K562 (cell line): ENCODE results near the gene DNAH17. TPM values are rescaled to one million over a fixed set of nuclear protein-coding genes. Genes with fewer than 3 reads are reported as not detected.

Experiments used
- KLF16 ChIP-seq: IDR thresholded peaks from 2 replicates; pipeline ENCODE4 v1.6.1; 2016; ENCODE audit warnings: antibody characterized with exemption
- MAFK ChIP-seq: IDR thresholded peaks from 2 replicates; pipeline ENCODE4 v1.6.1; 2011; ENCODE audit warnings: low read length, improper control_type of control experiment
- NRF1 ChIP-seq, 2 experiments: fragments of 450-650 bp; IDR thresholded peaks in 1 of 2; conservative IDR thresholded peaks in 1 of 2; 2 replicates each; pipeline ENCODE4 v1.6.1; 2014; ENCODE audit warnings: mild to moderate bottlenecking in 2 of 2
- POLR2A ChIP-seq: fragments of 450-650 bp; conservative IDR thresholded peaks from 2 replicates; pipeline ENCODE4 v1.6.1; 2016
- SP1 ChIP-seq: sonication (generic); formaldehyde crosslinking; IDR thresholded peaks from 2 replicates; pipeline ENCODE4 v1.8.1; 2022; ENCODE audit warnings: mild to moderate bottlenecking, missing genetic modification reagents
- TAF9B ChIP-seq: fragments of 450-650 bp; IDR thresholded peaks from 2 replicates; pipeline ENCODE4 v1.6.1; 2018; ENCODE audit warnings: mild to moderate bottlenecking; ENCODE audit not compliant: partially characterized antibody
- ZNF274 ChIP-seq: IDR thresholded peaks from 2 replicates; pipeline ENCODE4 v1.6.1; 2011; ENCODE audit warnings: low read depth, mild to moderate bottlenecking, low read length, moderate library complexity, borderline replicate concordance
- ZNF561 ChIP-seq: fragments of 450-650 bp; formaldehyde crosslinking; conservative IDR thresholded peaks from 2 replicates; pipeline ENCODE4 v1.4.0; 2020; ENCODE audit warnings: mild to moderate bottlenecking, moderate library complexity
- polyA plus RNA-seq, 8 experiments: library from polyadenylated mRNA; depleted of rRNA in 4 of 8; stranded (reverse) in 5 of 8; unstranded in 3 of 8; fragments of >200 nt; fragmentation: Nextera tagmentation in 2 of 8; fragmentation: Illumina TruSeq in 1 of 8; extraction: Ambion mirVana in 2 of 8; extraction: Trizol in 1 of 8; gene quantifications; 2 replicates each; pipeline versions ENCODE4 v1.2.1 to v1.2.3, GENCODE V29; 2011 to 2014; ENCODE audit warnings: inconsistent platforms in 1 of 8, missing spikeins in 1 of 8
- total RNA-seq, 7 experiments: library from RNA; depleted of rRNA in 6 of 7; stranded (reverse); fragments of >200 nt in 6 of 7; fragmentation: Illumina TruSeq in 2 of 7; extraction: Trizol in 2 of 7; gene quantifications; 2 replicates each; pipeline versions ENCODE4 v1.2.1 to v1.2.3, GENCODE V29; 2011 to 2021; ENCODE audit warnings: low replicate concordance in 1 of 7
- TF ChIP-seq, protein P1 (sequence below): fragments of 450-650 bp; IDR thresholded peaks from 2 replicates; pipeline ENCODE4 v1.6.1; 2016; ENCODE audit warnings: borderline replicate concordance
- TF ChIP-seq, protein P2 (sequence below): IDR thresholded peaks from 2 replicates; pipeline ENCODE4 v1.6.1; 2016; ENCODE audit warnings: missing genetic modification characterization, missing compliant biosample characterization
- TF ChIP-seq, protein P3 (sequence below), 2 experiments: fragments of 450-650 bp; formaldehyde crosslinking in 1 of 2; IDR thresholded peaks; 2 replicates each; pipeline versions ENCODE4 v1.4.0 to v1.6.1; 2014 to 2020; ENCODE audit warnings: mild to moderate bottlenecking in 2 of 2, borderline replicate concordance in 1 of 2, low read depth in 1 of 2
- TF ChIP-seq, protein P4 (sequence below): fragments of 450-650 bp; IDR thresholded peaks from 2 replicates; pipeline ENCODE4 v1.6.1; 2016; ENCODE audit warnings: mild to moderate bottlenecking

Gene DNAH17
- total and polyA plus RNA-seq, 9 of the 15 experiments (the other 6 are each of a cell fraction or from before 2014, with no cell fraction given): under 0.01 to 0.06 (median 0.03) TPM; not detected in 5

DNA sequence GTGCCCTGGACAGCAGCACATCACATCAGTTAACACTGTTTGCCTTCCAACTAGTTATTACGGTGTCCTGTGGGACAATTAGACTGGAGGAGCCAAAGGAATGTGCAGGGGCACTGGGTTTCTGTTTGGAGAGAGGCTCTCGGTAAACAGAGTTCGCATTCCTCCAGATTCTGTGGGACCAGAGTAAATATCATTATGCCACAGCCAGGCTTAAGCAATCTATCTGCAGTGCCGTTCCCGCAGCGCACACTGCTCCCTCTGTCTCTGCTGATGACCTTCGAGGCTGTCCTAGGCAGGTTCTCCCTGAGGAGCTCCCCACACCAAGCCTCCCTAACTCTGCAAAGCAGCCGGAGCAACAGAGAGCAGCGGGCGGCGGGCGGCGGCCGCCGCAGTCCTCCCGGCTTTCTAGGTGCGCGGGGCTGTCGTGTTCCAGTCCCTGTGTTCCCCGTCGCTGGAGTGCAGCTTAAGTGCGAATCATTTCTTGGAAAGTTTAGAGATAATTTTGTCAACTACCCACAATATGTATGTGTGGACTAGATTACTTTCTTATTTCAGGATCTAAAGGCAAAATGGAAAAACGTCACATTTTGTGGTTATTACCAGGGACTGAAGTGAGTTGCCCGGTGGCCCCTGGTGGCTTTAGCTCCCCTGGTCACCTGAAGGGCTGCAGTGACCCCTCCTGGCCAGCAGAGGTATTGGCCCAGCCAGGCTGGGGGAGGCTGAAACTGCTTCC is 155.5 kb downstream of the DNAH17 start (continued):
- TF ChIP-seq, protein P1, sequence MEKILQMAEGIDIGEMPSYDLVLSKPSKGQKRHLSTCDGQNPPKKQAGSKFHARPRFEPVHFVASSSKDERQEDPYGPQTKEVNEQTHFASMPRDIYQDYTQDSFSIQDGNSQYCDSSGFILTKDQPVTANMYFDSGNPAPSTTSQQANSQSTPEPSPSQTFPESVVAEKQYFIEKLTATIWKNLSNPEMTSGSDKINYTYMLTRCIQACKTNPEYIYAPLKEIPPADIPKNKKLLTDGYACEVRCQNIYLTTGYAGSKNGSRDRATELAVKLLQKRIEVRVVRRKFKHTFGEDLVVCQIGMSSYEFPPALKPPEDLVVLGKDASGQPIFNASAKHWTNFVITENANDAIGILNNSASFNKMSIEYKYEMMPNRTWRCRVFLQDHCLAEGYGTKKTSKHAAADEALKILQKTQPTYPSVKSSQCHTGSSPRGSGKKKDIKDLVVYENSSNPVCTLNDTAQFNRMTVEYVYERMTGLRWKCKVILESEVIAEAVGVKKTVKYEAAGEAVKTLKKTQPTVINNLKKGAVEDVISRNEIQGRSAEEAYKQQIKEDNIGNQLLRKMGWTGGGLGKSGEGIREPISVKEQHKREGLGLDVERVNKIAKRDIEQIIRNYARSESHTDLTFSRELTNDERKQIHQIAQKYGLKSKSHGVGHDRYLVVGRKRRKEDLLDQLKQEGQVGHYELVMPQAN: no peak
- TF ChIP-seq TAF9B (no peak), ZNF561 (no peak), MAFK (0 out of 2 replicates have a peak, but pooled peaks have one; percentile 37), NRF1 (conservative IDR thresholded peaks at IDR 0.05 in 1 of 2, IDR thresholded peaks at IDR 0.05 in 1 of 2) (peak; percentile 56 to 62), POLR2A (no peak), ZNF274 (no peak), KLF16 (0 out of 2 replicates have a peak, but pooled peaks have one; percentile 37), SP1 (CRISPR knock-in tag) (peak; percentile 25; the same call in 1 of the 2 replicates)
- TF ChIP-seq, protein P2, sequence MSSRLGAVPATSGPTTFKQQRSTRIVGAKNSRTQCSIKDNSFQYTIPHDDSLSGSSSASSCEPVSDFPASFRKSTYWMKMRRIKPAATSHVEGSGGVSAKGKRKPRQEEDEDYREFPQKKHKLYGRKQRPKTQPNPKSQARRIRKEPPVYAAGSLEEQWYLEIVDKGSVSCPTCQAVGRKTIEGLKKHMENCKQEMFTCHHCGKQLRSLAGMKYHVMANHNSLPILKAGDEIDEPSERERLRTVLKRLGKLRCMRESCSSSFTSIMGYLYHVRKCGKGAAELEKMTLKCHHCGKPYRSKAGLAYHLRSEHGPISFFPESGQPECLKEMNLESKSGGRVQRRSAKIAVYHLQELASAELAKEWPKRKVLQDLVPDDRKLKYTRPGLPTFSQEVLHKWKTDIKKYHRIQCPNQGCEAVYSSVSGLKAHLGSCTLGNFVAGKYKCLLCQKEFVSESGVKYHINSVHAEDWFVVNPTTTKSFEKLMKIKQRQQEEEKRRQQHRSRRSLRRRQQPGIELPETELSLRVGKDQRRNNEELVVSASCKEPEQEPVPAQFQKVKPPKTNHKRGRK (tag): no peak
- TF ChIP-seq, protein P3, sequence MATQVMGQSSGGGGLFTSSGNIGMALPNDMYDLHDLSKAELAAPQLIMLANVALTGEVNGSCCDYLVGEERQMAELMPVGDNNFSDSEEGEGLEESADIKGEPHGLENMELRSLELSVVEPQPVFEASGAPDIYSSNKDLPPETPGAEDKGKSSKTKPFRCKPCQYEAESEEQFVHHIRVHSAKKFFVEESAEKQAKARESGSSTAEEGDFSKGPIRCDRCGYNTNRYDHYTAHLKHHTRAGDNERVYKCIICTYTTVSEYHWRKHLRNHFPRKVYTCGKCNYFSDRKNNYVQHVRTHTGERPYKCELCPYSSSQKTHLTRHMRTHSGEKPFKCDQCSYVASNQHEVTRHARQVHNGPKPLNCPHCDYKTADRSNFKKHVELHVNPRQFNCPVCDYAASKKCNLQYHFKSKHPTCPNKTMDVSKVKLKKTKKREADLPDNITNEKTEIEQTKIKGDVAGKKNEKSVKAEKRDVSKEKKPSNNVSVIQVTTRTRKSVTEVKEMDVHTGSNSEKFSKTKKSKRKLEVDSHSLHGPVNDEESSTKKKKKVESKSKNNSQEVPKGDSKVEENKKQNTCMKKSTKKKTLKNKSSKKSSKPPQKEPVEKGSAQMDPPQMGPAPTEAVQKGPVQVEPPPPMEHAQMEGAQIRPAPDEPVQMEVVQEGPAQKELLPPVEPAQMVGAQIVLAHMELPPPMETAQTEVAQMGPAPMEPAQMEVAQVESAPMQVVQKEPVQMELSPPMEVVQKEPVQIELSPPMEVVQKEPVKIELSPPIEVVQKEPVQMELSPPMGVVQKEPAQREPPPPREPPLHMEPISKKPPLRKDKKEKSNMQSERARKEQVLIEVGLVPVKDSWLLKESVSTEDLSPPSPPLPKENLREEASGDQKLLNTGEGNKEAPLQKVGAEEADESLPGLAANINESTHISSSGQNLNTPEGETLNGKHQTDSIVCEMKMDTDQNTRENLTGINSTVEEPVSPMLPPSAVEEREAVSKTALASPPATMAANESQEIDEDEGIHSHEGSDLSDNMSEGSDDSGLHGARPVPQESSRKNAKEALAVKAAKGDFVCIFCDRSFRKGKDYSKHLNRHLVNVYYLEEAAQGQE (IDR thresholded peaks at IDR 0.05; ENCODE audit: borderline replicate concordance): peak; percentile 90
- TF ChIP-seq, protein P3 (CRISPR knock-in tag; IDR thresholded peaks at IDR 0.05; ENCODE audit: low read depth): no peak
- TF ChIP-seq, protein P4, sequence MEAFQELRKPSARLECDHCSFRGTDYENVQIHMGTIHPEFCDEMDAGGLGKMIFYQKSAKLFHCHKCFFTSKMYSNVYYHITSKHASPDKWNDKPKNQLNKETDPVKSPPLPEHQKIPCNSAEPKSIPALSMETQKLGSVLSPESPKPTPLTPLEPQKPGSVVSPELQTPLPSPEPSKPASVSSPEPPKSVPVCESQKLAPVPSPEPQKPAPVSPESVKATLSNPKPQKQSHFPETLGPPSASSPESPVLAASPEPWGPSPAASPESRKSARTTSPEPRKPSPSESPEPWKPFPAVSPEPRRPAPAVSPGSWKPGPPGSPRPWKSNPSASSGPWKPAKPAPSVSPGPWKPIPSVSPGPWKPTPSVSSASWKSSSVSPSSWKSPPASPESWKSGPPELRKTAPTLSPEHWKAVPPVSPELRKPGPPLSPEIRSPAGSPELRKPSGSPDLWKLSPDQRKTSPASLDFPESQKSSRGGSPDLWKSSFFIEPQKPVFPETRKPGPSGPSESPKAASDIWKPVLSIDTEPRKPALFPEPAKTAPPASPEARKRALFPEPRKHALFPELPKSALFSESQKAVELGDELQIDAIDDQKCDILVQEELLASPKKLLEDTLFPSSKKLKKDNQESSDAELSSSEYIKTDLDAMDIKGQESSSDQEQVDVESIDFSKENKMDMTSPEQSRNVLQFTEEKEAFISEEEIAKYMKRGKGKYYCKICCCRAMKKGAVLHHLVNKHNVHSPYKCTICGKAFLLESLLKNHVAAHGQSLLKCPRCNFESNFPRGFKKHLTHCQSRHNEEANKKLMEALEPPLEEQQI: no peak
